SK-N-SH (cell line): ENCODE results near the gene ELMO1. TPM values are rescaled to one million over a fixed set of nuclear protein-coding genes. Genes with fewer than 3 reads are reported as not detected.

Experiments used
- CTCF ChIA-PET: fragments of 300-600, 350-600 bp; formaldehyde crosslinking; extraction: SDS; loops from one replicate; lab custom pipeline; 2021; lab: Yijun Ruan, JAX
- POLR2A ChIA-PET: fragments of 350-600 bp; sonication (Branson Sonifier 250); formaldehyde crosslinking; extraction: SDS; loops from one replicate; lab custom pipeline; 2020; ENCODE audit warnings: antibody characterized with exemption, inconsistent platforms; lab: Yijun Ruan, JAX
- DNase-seq: peaks from one replicate; pipeline ENCODE4 v3.0.0; 2012
- H2AFZ ChIP-seq: fragments of 200-600 bp; sonication (generic); 2 replicates; pipeline ENCODE4 v1.8.1; 2016; ENCODE audit warnings: antibody characterized with exemption, mild to moderate bottlenecking, low read depth
- H3F3A ChIP-seq: fragments of 200-600 bp; sonication (generic); replicated peaks from 2 replicates; pipeline ENCODE3; 2016; ENCODE audit warnings: antibody characterized with exemption, mild to moderate bottlenecking; ENCODE audit not compliant: insufficient read depth
- H3K27ac ChIP-seq, 2 experiments: fragments of 200-500 bp in 1 of 2; fragments of 200-600 bp in 1 of 2; sonication (Bioruptor generic) in 1 of 2; sonication (generic), shearing (Covaris generic) in 1 of 2; 2 replicates each; pipeline versions ENCODE4 v1.5.1 to v1.6.1; 2014 to 2016; ENCODE audit warnings: low read depth in 2 of 2, inconsistent platforms in 1 of 2, low read length in 1 of 2, mild to moderate bottlenecking in 1 of 2, mixed read lengths in 1 of 2
- H3K27me3 ChIP-seq: fragments of 200-600 bp; sonication (generic), shearing (Covaris generic); 2 replicates; pipeline ENCODE4 v1.6.1; 2016; ENCODE audit warnings: mixed run types; ENCODE audit not compliant: insufficient read depth
- H3K36me3 ChIP-seq, 2 experiments: fragments of 200-500 bp in 1 of 2; fragments of 200-600 bp in 1 of 2; sonication (Bioruptor generic) in 1 of 2; sonication (generic) in 1 of 2; replicated peaks in 1 of 2; 2 replicates each; pipeline versions ENCODE3 to v1.5.1; 2014 to 2016; ENCODE audit warnings: low read length in 1 of 2, mild to moderate bottlenecking in 1 of 2; ENCODE audit not compliant: insufficient read depth in 2 of 2, control insufficient read depth in 1 of 2
- H3K4me1 ChIP-seq, 2 experiments: fragments of 200-500 bp in 1 of 2; fragments of 200-600 bp in 1 of 2; sonication (Bioruptor generic) in 1 of 2; sonication (generic), shearing (Covaris generic) in 1 of 2; 2 replicates each; pipeline versions ENCODE4 v1.5.1 to v1.6.1; 2014 to 2016; ENCODE audit warnings: low read depth in 1 of 2, low read length in 1 of 2, mixed run types in 1 of 2; ENCODE audit not compliant: insufficient read depth in 2 of 2, control insufficient read depth in 1 of 2
- H3K4me2 ChIP-seq: fragments of 200-600 bp; sonication (generic), shearing (Covaris generic); 2 replicates; pipeline ENCODE4 v1.6.1; 2017; ENCODE audit warnings: mixed run types
- H3K4me3 ChIP-seq, 2 experiments: fragments of 200-500 bp in 1 of 2; fragments of 200-600 bp in 1 of 2; sonication (Bioruptor generic) in 1 of 2; sonication (generic), shearing (Covaris generic) in 1 of 2; 2 replicates each; pipeline versions ENCODE4 v1.5.1 to v1.8.1; 2014 to 2016; ENCODE audit warnings: low read depth in 2 of 2, inconsistent platforms in 1 of 2, low read length in 1 of 2, mild to moderate bottlenecking in 1 of 2, mixed read lengths in 1 of 2, moderate library complexity in 1 of 2
- H3K79me2 ChIP-seq: fragments of 200-600 bp; sonication (generic); 2 replicates; pipeline ENCODE4 v1.8.1; 2017; ENCODE audit warnings: mild to moderate bottlenecking; ENCODE audit not compliant: insufficient read depth
- H3K9ac ChIP-seq: fragments of 200-600 bp; sonication (generic); 2 replicates; pipeline ENCODE4 v1.6.1; 2017; ENCODE audit warnings: mixed run types
- H3K9me2 ChIP-seq: fragments of 200-600 bp; sonication (generic); 2 replicates; pipeline ENCODE4 v1.6.1; 2017; ENCODE audit warnings: mixed run types
- H3K9me3 ChIP-seq: fragments of 200-600 bp; sonication (generic); 2 replicates; pipeline ENCODE4 v1.6.1; 2017; ENCODE audit warnings: mixed run types, mild to moderate bottlenecking, moderate library complexity
- H4K20me1 ChIP-seq: fragments of 200-600 bp; sonication (generic); 2 replicates; pipeline ENCODE4 v1.6.1; 2017; ENCODE audit warnings: mild to moderate bottlenecking, mixed run types; ENCODE audit not compliant: insufficient read depth
- CTCF ChIP-seq: fragments of 200-600 bp; sonication (generic); IDR thresholded peaks from 2 replicates; pipeline ENCODE4 v1.6.1; 2017; ENCODE audit warnings: antibody characterized with exemption, mild to moderate bottlenecking, moderate library complexity
- ELF1 ChIP-seq: IDR thresholded peaks from 2 replicates; pipeline ENCODE4 v1.4.0; 2012
- EP300 ChIP-seq, 2 experiments: IDR thresholded peaks; 2 replicates each; pipeline versions ENCODE4 v1.4.0 to v1.6.1; 2012; ENCODE audit warnings: borderline replicate concordance in 1 of 2, low read depth in 1 of 2, low read length in 1 of 2
- EZH2phosphoT487 ChIP-seq: fragments of 200-600 bp; sonication (generic); IDR thresholded peaks from 2 replicates; pipeline ENCODE4 v1.6.1; 2017; ENCODE audit warnings: low read depth, mixed run types, mild to moderate bottlenecking, antibody characterized with exemption, moderate library complexity, borderline replicate concordance
- FOSL2 ChIP-seq: IDR thresholded peaks from 2 replicates; pipeline ENCODE4 v1.4.0; 2012; ENCODE audit warnings: low read depth, mild to moderate bottlenecking, moderate library complexity, borderline replicate concordance
- FOXJ3 ChIP-seq: sonication (generic); formaldehyde crosslinking; IDR thresholded peaks from 2 replicates; pipeline ENCODE4 v1.5.1; 2020; ENCODE audit warnings: mild to moderate bottlenecking, missing genetic modification reagents
- FOXM1 ChIP-seq: IDR thresholded peaks from 2 replicates; pipeline ENCODE4 v1.4.0; 2012; ENCODE audit warnings: low read depth, mild to moderate bottlenecking
- GABPA ChIP-seq: IDR thresholded peaks from 2 replicates; pipeline ENCODE4 v1.4.0; 2012; ENCODE audit warnings: low read depth, mild to moderate bottlenecking
- GATA2 ChIP-seq: sonication (generic); formaldehyde crosslinking; IDR thresholded peaks from 2 replicates; pipeline ENCODE4 v1.5.0; 2020; ENCODE audit warnings: mild to moderate bottlenecking, missing genetic modification reagents
- MEF2A ChIP-seq: IDR thresholded peaks from 2 replicates; pipeline ENCODE4 v1.4.0; 2012; ENCODE audit warnings: low read depth, borderline replicate concordance
- NRF1 ChIP-seq: IDR thresholded peaks from 2 replicates; pipeline ENCODE4 v1.6.1; 2012; ENCODE audit warnings: low read depth, mild to moderate bottlenecking, low read length
- PBX3 ChIP-seq: IDR thresholded peaks from 2 replicates; pipeline ENCODE4; 2012
- POLR2AphosphoS5 ChIP-seq: IDR thresholded peaks from 2 replicates; pipeline ENCODE4 v1.6.1; 2012; ENCODE audit warnings: low read depth, low read length
- RCOR1 ChIP-seq: fragments of 150-350 bp; IDR thresholded peaks from 2 replicates; pipeline ENCODE4 v1.6.1; 2017; ENCODE audit warnings: antibody characterized with exemption, low read length
- RFX5 ChIP-seq: IDR thresholded peaks from 2 replicates; pipeline ENCODE4 v1.6.1; 2012; ENCODE audit warnings: mild to moderate bottlenecking, improper control_type of control experiment, low read length
- RXRA ChIP-seq: IDR thresholded peaks from 2 replicates; pipeline ENCODE4 v1.4.0; 2012; ENCODE audit warnings: low read depth, mild to moderate bottlenecking, borderline replicate concordance
- SIN3A ChIP-seq: IDR thresholded peaks from 2 replicates; pipeline ENCODE4 v1.6.1; 2012; ENCODE audit warnings: low read depth, mild to moderate bottlenecking, low read length, moderate library complexity, borderline replicate concordance
- TEAD4 ChIP-seq: IDR thresholded peaks from 2 replicates; pipeline ENCODE4 v1.4.0; 2012; ENCODE audit warnings: mild to moderate bottlenecking, borderline replicate concordance; ENCODE audit not compliant: insufficient read depth
- USF1 ChIP-seq: IDR thresholded peaks from 2 replicates; pipeline ENCODE4 v1.4.0; 2012; ENCODE audit warnings: low read depth, borderline replicate concordance
- ZBTB33 ChIP-seq: IDR thresholded peaks from 2 replicates; pipeline ENCODE4 v1.4.0; 2012; ENCODE audit warnings: low read depth, borderline replicate concordance
- WGBS: methylation state at CpG from one replicate; pipeline ENCODE4 v1.1.6; 2017; ENCODE audit warnings: low lambda C conversion rate; 5-methylcytosine and 5-hydroxymethylcytosine counted together
- polyA plus RNA-seq, 3 experiments: library from polyadenylated mRNA; depleted of rRNA; stranded (reverse); fragments of >200 nt; gene quantifications; 2 replicates each; pipeline ENCODE4 v1.2.3, GENCODE V29; 2012

ELMO1 gene
- polyA plus RNA-seq, 1 of the 3 experiments (the other 2 are of a cell fraction), result 0.64 TPM

- TF ChIP-seq ZBTB33 (no peak), RXRA (no peak), RCOR1 (no peak), TEAD4 (no peak)
Observed at GRCh38 chr7:36861656-36862055, 587.0 kb downstream of the ELMO1 start (continued).

- WGBS, result 64% methylated on average over 2 of the region's 2 CpGs
- no peak overlapping the region for H3K4me2 ChIP-seq
- DNase-seq, result no peak
- H3F3A ChIP-seq, result no peaks in the 10 kb centered on the region
- ChIA-PET POLR2A (no interaction called here), CTCF (interaction anchor here (0.9 to 1.2 kb wide), 3 partner anchors 20 to 340 kb away, joined by 3 to 5 read pairs (median 4); no protein-coding TSS in a partner anchor)
- no peaks in the 10 kb centered on the region for H4K20me1 ChIP-seq
- no peaks in the 10 kb centered on the region for H3K9me3 ChIP-seq
- no peak overlapping the region for H3K4me3 ChIP-seq
- no peaks in the 10 kb centered on the region for H3K79me2 ChIP-seq
- H3K9me2 ChIP-seq, result no peaks in the 10 kb centered on the region
- no peak overlapping the region for H3K27ac ChIP-seq
- peaks cover 0 to 5% of the 10 kb centered on the region in 2 experiments for H3K36me3 ChIP-seq
- H2AFZ ChIP-seq, result no peak overlapping the region
- H3K4me1 ChIP-seq, result peaks cover 0 to 19% of the 10 kb centered on the region in 2 experiments; a peak in 2 of 4 replicates
- H3K9ac ChIP-seq, result no peak overlapping the region
- H3K27me3 ChIP-seq, result no peaks in the 10 kb centered on the region
- TF ChIP-seq EP300 (IDR thresholded peaks at IDR 0.05; ENCODE audit: borderline replicate concordance in 1 of 2, low read depth in 1 of 2, low read length in 1 of 2), result no peak
- no peak for TF ChIP-seq SIN3A
- TF ChIP-seq MEF2A, result no peak
- no peak for TF ChIP-seq PBX3
- TF ChIP-seq CTCF, result no peak
- TF ChIP-seq FOSL2, result no peak
- TF ChIP-seq GATA2 (CRISPR knock-in tag), result no peak
- TF ChIP-seq EZH2phosphoT487, result no peak
- no peak for TF ChIP-seq USF1
- no peak for TF ChIP-seq ELF1
- no peak for TF ChIP-seq RCOR1
- TF ChIP-seq FOXM1, result no peak
- TF ChIP-seq RFX5, result no peak
- no peak for TF ChIP-seq GABPA
- TF ChIP-seq FOXJ3 (CRISPR knock-in tag), result no peak
- TF ChIP-seq POLR2AphosphoS5, result no peak
- no peak for TF ChIP-seq NRF1
- TF ChIP-seq, all 33 proteins: peak for 0
Observed at GRCh38 chr7:36860681-36861080, 588.0 kb downstream of the ELMO1 start.
